Spinal cord (tissue), 10 donors: Measurements from ENCODE around the gene CTDSPL. TPM values are rescaled to one million over a fixed set of nuclear protein-coding genes. Genes with fewer than 3 reads are reported as not detected.
"Not testable (repeated sequence)": the region's sequence is repeated elsewhere in the genome, so short reads cannot be mapped to it uniquely, and the experiment has no call there.

Experiments used
- DNase-seq, 6 donors: peaks; one replicate each; pipeline versions ENCODE4 v3.0.0 to v3.0.0-alpha.2; 2013 to 2015; ENCODE audit warnings: low spot score in 6 of 6, low read depth in 4 of 6
- H3K27ac ChIP-seq: one replicate; pipeline ENCODE4 v1.5.1; 2013; ENCODE audit warnings: low read depth, low read length, control low read depth
- H3K27me3 ChIP-seq: one replicate; pipeline ENCODE4 v1.6.1; 2013; ENCODE audit warnings: low read length; ENCODE audit not compliant: control insufficient read depth, insufficient read depth
- H3K36me3 ChIP-seq: one replicate; pipeline ENCODE4 v1.6.1; 2013; ENCODE audit warnings: low read length; ENCODE audit not compliant: control insufficient read depth, insufficient read depth
- H3K4me1 ChIP-seq: one replicate; pipeline ENCODE4 v1.6.1; 2013; ENCODE audit warnings: low read length; ENCODE audit not compliant: control insufficient read depth, insufficient read depth
- H3K4me3 ChIP-seq: one replicate; pipeline ENCODE4 v1.5.1; 2013; ENCODE audit warnings: low read depth, low read length, control low read depth
- H3K9me3 ChIP-seq: one replicate; pipeline ENCODE4 v1.6.1; 2013; ENCODE audit warnings: low read length; ENCODE audit not compliant: control insufficient read depth, insufficient read depth
- WGBS: methylation state at CpG from one replicate; pipeline ENCODE4 v1.1.5; 2013; ENCODE audit warnings: missing lambda C conversion rate; ENCODE audit not compliant: insufficient coverage; 5-methylcytosine and 5-hydroxymethylcytosine counted together
- polyA plus RNA-seq, 2 donors: library from polyadenylated mRNA; unstranded; fragments of 120-200 nt; gene quantifications; one replicate each; pipeline ENCODE4 v1.2.1, GENCODE V29; 2013; ENCODE audit not compliant: insufficient read length in 2 of 2
- total RNA-seq, 2 donors: library from RNA; depleted of rRNA in 1 of 2; stranded (reverse); fragments of 120-200 nt in 1 of 2; fragments of >200 nt in 1 of 2; gene quantifications; one replicate each; pipeline versions ENCODE4 v1.2.3 to v1.2.4, GENCODE V29; 2013 to 2014
- donor health status: healthy.

CTDSPL gene
- total and polyA plus RNA-seq, 4 donors = 19.7 to 45.5 (median 30.6) TPM

GRCh38 chr3:37986479-37987314 is 125.0 kb downstream of the CTDSPL start:
- no peak overlapping the region for H3K27ac ChIP-seq
- 93% methylated on average over 11 of the region's 12 CpGs for WGBS
- H3K27me3 ChIP-seq = no peaks in the 10 kb centered on the region
- H3K4me1 ChIP-seq = peaks cover 5% of the 10 kb centered on the region
- no peak for DNase-seq
- no peak overlapping the region for H3K4me3 ChIP-seq
- no peaks in the 10 kb centered on the region for H3K9me3 ChIP-seq
- H3K36me3 ChIP-seq = peaks cover 8% of the 10 kb centered on the region

- Histone ChIP-seq H3K4me3 (no peak overlapping the region), H3K9me3 (no peaks in the 10 kb centered on the region), H3K36me3 (peaks cover 8% of the 10 kb centered on the region), H3K4me1 (no peaks in the 10 kb centered on the region), H3K27ac (no peak overlapping the region), H3K27me3 (no peaks in the 10 kb centered on the region)
- DNase-seq = no peak
- 95% methylated on average over 2 of the region's 2 CpGs for WGBS
Measured at GRCh38 chr3:37987315-37987697, 125.6 kb downstream of the CTDSPL start.

- peaks cover 8% of the 10 kb centered on the region for H3K36me3 ChIP-seq
- H3K27me3 ChIP-seq = no peaks in the 10 kb centered on the region
- H3K4me3 ChIP-seq = no peak overlapping the region
- H3K9me3 ChIP-seq = no peaks in the 10 kb centered on the region
- no peak for DNase-seq
- H3K27ac ChIP-seq = no peak overlapping the region
- 86% methylated on average over 6 of the region's 7 CpGs for WGBS
- H3K4me1 ChIP-seq = no peaks in the 10 kb centered on the region
Measured at GRCh38 chr3:37987751-37988179, 126.1 kb downstream of the CTDSPL start.

GRCh38 chr3:37988376-37988775 is 126.7 kb downstream of the CTDSPL start:
- H3K27ac ChIP-seq, H3K9me3 ChIP-seq, H3K4me3 ChIP-seq, H3K4me1 ChIP-seq, DNase-seq, H3K27me3 ChIP-seq, H3K36me3 ChIP-seq: not testable (repeated sequence)
- WGBS = 100% methylated on average over 9 of the region's 10 CpGs

- WGBS = 81% methylated on average over 15 of the region's 15 CpGs
- Histone ChIP-seq H3K4me3 (no peak overlapping the region), H3K4me1 (peaks cover 7% of the 10 kb centered on the region), H3K9me3 (no peaks in the 10 kb centered on the region), H3K27me3 (no peaks in the 10 kb centered on the region), H3K27ac (no peak overlapping the region), H3K36me3 (peaks cover 8% of the 10 kb centered on the region)
- DNase-seq = no peak
Measured at GRCh38 chr3:37988931-37989525, 127.3 kb downstream of the CTDSPL start.

- Histone ChIP-seq H3K4me3 (no peak overlapping the region), H3K27ac (no peak overlapping the region), H3K27me3 (no peaks in the 10 kb centered on the region), H3K4me1 (peaks cover 10% of the 10 kb centered on the region), H3K36me3 (peaks cover 4% of the 10 kb centered on the region), H3K9me3 (no peaks in the 10 kb centered on the region)
- no peak for DNase-seq
- 85% methylated on average over 7 of the region's 7 CpGs for WGBS
Measured at GRCh38 chr3:37989821-37990480, 128.3 kb downstream of the CTDSPL start.

- no peaks in the 10 kb centered on the region for H3K36me3 ChIP-seq
- no peaks in the 10 kb centered on the region for H3K9me3 ChIP-seq
- DNase-seq = no peak
- no peak within 1 kb of the TSS for H3K4me3 ChIP-seq
- H3K4me1 ChIP-seq = peaks cover 10% of the 10 kb centered on the region
- no peaks in the 10 kb centered on the region for H3K27me3 ChIP-seq
- WGBS = 81% methylated on average over 10 of the region's 10 CpGs
- H3K27ac ChIP-seq = no peak within 1 kb of the TSS
Measured at GRCh38 chr3:37990527-37990926, 128.8 kb downstream of the CTDSPL start, which contains the start of gene VILL. Gene VILL, plus strand, starts transcription at chr3:37990786. Its CDS starts 2,887 bp downstream, at chr3:37993673.

GRCh38 chr3:37991109-37991508 is 129.4 kb downstream of the CTDSPL start:
- Histone ChIP-seq H3K27me3 (no peaks in the 10 kb centered on the region), H3K36me3 (no peaks in the 10 kb centered on the region), H3K4me3 (no peak overlapping the region), H3K27ac (no peak overlapping the region), H3K4me1 (peaks cover 13% of the 10 kb centered on the region), H3K9me3 (no peaks in the 10 kb centered on the region)
- DNase-seq = no peak
- 27% methylated on average over 5 of the region's 6 CpGs for WGBS

- no peaks in the 10 kb centered on the region for H3K9me3 ChIP-seq
- no peaks in the 10 kb centered on the region for H3K27me3 ChIP-seq
- no peak for DNase-seq
- H3K27ac ChIP-seq = no peak overlapping the region
- peaks cover 13% of the 10 kb centered on the region for H3K4me1 ChIP-seq
- 85% methylated on average over 7 of the region's 7 CpGs for WGBS
- no peaks in the 10 kb centered on the region for H3K36me3 ChIP-seq
- H3K4me3 ChIP-seq = no peak overlapping the region
Measured at GRCh38 chr3:37991823-37992222, 130.1 kb downstream of the CTDSPL start.
